ENCODE data around the gene FARP1.

Gene FARP1

GRCh38 chr13:98144027-98144741, 1.3 kb downstream of the FARP1 start:
- no peak for TF ChIP-seq CTCF (conservative IDR thresholded peaks at IDR 0.05; ENCODE audit: low read depth, low read length)
- H3K4me3 ChIP-seq (ENCODE audit: low read length): peak overlapping the region; percentile 66
- no peak for DNase-seq (ENCODE audit: low read depth)

- H3K4me3 ChIP-seq (ENCODE audit: low read length): no peak overlapping the region
- no peak for DNase-seq (ENCODE audit: low read depth)
- peak; percentile 29 for TF ChIP-seq CTCF (conservative IDR thresholded peaks at IDR 0.05; ENCODE audit: low read depth, low read length)
These were observed 2.0 kb downstream of the FARP1 start for GRCh38 chr13:98144801-98145350.

- no peak for TF ChIP-seq CTCF (conservative IDR thresholded peaks at IDR 0.05; ENCODE audit: low read depth, low read length)
- no peak for DNase-seq (ENCODE audit: low read depth)
- H3K4me3 ChIP-seq (ENCODE audit: low read length): no peak overlapping the region
These were observed 4.6 kb downstream of the FARP1 start for GRCh38 chr13:98147521-98147920.

GRCh38 chr13:98150832-98151479, 8.1 kb downstream of the FARP1 start:
- TF ChIP-seq CTCF (conservative IDR thresholded peaks at IDR 0.05; ENCODE audit: low read depth, low read length): no peak
- H3K4me3 ChIP-seq (ENCODE audit: low read length): no peak overlapping the region
- no peak for DNase-seq (ENCODE audit: low read depth)

GRCh38 chr13:98155475-98156109, 12.7 kb downstream of the FARP1 start:
- TF ChIP-seq CTCF (conservative IDR thresholded peaks at IDR 0.05; ENCODE audit: low read depth, low read length): no peak

GRCh38 chr13:98156259-98156658, 13.4 kb downstream of the FARP1 start:
- no peak overlapping the region for H3K4me3 ChIP-seq (ENCODE audit: low read length)
- DNase-seq (ENCODE audit: low read depth): no peak

More at GRCh38 chr13:98155475-98156109, 12.7 kb downstream of the FARP1 start:
- no peak overlapping the region for H3K4me3 ChIP-seq (ENCODE audit: low read length)
- peak; percentile 50 for DNase-seq (ENCODE audit: low read depth)

More at GRCh38 chr13:98156259-98156658, 13.4 kb downstream of the FARP1 start:
- TF ChIP-seq CTCF (conservative IDR thresholded peaks at IDR 0.05; ENCODE audit: low read depth, low read length): no peak

All from retinal pigment epithelial cell (primary cell).